GM10266 (cell line): ENCODE results near the gene PRDX1.

ENCODE experiments used
- DNase-seq: peaks from one replicate; pipeline ENCODE4 v3.0.0; 2012; ENCODE audit errors: extremely low spot score
- TF ChIP-seq, protein P1 (sequence below): IDR thresholded peaks from 2 replicates; pipeline ENCODE4 v1.5.1; 2012; ENCODE audit warnings: mild to moderate bottlenecking, low read depth; ENCODE audit not compliant: control insufficient read depth, insufficient read depth; ENCODE audit errors: missing control alignments

The PRDX1 gene

DNA sequence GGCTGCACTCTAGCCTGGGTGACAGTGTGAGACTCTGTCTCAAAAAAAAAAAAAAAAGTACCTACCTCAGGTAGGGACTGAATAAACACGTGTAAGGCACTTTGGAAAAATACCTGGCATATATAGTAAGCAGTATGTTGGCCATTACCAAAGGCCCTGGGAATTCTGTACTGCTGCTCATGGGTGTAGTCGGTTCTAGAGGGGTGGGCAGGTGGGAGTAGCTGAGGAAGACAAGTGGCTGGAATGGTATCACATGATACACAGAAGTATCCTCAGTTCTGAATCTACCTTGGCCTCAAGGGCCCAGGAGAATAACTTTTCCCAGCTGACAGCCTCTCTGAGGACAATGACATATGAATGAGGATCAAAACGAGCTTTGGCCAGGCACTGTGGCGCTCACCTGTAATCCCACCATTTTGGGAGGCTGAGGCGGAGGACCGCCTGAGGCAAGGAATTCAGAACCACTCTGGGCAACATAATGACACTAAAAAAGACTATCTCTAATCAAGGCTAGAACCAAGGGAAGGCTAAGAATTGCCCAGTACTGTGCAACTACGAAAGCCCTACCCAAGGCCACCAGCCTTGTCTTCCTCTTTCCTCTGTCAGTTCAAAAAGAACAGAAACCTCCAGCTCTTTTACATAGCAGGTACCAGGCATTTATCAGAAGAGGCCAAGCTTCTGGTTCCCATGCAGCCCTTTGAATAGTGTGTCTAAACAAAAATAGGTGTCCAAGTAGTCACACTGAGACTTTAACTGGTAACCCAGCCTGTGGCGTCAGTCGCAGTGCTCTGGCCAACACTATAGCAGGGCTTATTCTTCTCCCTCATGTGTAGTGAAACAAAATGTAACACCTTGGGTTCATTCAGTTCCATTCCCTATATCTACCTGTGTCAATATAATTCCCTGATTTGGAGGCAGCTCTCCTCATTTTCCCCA, 11.4 kb downstream of the PRDX1 start:
- DNase-seq = no peak

DNA sequence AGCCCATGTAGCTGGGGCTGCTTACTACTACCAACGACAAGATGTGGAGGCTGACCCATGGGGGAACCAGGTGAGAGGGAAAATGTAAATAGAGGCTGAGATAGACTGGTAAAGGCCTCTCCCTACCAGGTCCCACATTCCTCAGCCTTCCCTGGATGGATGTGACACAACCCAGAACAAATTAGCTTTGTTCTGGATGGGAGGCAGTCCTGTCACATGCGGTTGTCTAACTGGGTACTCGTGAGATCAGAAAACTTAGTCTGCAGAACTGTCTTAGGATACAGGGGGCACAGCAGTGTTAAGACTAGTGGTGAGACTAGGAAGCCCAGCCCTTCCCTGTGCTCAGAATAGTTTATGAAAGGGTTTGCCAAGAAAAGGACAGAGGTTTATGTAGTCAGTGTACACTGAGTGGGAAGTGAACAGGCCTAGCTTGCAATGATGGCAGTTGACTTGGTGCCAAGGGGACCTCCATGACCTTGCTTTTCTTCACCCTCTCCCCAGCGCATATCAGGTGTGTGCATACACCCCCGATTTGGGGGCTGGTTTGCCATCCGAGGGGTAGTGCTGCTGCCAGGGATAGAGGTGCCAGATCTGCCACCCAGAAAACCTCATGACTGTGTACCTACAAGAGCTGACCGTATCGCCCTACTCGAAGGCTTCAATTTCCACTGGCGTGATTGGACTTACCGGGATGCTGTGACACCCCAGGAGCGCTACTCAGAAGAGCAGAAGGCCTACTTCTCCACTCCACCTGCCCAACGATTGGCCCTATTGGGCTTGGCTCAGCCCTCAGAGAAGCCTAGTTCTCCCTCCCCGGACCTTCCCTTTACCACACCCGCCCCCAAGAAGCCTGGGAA, 13.2 kb downstream of the PRDX1 start:
- DNase-seq = no peak
- TF ChIP-seq, protein P1, sequence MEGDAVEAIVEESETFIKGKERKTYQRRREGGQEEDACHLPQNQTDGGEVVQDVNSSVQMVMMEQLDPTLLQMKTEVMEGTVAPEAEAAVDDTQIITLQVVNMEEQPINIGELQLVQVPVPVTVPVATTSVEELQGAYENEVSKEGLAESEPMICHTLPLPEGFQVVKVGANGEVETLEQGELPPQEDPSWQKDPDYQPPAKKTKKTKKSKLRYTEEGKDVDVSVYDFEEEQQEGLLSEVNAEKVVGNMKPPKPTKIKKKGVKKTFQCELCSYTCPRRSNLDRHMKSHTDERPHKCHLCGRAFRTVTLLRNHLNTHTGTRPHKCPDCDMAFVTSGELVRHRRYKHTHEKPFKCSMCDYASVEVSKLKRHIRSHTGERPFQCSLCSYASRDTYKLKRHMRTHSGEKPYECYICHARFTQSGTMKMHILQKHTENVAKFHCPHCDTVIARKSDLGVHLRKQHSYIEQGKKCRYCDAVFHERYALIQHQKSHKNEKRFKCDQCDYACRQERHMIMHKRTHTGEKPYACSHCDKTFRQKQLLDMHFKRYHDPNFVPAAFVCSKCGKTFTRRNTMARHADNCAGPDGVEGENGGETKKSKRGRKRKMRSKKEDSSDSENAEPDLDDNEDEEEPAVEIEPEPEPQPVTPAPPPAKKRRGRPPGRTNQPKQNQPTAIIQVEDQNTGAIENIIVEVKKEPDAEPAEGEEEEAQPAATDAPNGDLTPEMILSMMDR = no peak

More for the DNA sequence above, 11.4 kb downstream of the PRDX1 start:
- TF ChIP-seq, protein P1 = no peak

DNA sequence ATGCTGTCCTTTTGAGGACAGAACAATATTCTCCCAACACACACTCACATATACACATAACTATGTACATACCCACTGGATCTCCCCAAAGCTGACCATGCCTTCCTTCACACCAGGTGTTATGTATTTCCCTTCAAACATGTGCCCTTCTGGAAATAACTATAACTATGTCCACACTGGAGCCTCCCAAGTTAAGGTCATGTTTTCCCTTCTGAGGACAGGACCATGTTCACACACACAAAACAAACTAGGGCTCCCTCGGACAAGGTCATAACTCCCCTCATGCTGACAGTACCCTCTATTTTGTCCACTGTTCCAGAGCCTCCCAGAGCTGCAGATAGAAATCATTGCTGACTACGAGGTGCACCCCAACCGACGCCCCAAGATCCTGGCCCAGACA, 13.8 kb downstream of the PRDX1 start:
- TF ChIP-seq, protein P1 = no peak
- no peak for DNase-seq

DNA sequence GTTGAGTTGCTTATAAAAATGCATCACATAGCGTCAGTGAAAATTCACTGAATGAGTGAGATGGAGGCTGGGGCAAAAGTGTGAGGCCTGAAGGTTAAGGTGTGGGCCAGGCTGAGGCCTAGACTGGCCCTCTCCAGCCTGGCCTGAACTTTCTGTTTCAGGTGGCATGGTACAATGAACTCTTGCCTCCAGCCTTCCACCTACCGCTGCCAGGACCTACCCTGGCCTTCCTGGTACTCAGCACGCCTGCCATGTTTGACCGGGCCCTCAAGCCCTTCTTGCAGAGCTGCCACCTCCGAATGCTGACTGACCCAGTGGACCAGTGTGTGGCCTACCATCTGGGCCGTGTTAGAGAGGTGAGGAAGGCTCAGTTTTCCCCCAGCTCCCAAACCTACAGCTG, 14.5 kb downstream of the PRDX1 start:
- TF ChIP-seq, protein P1 = no peak
- DNase-seq = no peak

DNA sequence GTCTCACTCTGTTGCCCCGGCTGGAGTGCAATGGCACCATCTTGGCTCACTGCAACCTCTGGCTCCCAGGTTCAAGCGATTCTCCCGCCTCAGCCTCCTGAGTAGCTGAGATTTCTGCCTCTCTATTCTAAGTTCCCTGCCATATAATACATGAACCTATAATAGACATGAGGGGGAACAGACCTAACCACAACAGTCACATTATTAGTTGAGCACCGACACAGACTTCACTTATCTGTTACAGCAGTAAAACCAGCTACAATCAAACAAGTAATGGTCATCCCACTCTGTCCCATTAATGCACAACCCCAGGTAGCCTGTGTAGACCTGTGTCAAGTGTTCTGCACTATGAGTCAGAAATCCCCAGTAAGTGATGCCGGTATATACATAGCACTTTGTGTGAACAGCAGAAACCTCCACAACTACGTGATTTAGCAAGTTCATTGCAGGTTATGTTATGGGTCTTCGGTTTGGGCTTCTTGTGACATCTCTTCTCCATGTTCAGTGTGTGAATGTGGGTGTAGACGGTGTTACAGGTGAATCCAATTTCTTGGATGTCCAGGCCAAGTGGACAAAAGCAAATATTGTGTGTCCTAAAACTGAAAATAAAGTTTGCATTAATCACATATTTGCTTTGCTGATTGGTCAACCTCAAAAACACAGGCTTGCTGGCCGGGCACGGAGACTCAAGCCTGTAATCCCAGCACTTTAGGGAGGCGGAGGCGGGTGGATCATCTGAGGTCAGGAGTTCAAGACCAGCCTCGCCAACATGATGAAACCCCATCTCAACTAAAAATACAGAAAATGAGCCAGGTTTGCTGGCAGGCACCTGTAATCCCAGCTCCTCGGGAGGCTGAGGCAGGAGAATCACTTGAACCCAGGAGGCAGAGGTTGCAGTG, 18.0 kb downstream of the PRDX1 start:
- TF ChIP-seq, protein P1 = no peak
- DNase-seq = no peak

DNA sequence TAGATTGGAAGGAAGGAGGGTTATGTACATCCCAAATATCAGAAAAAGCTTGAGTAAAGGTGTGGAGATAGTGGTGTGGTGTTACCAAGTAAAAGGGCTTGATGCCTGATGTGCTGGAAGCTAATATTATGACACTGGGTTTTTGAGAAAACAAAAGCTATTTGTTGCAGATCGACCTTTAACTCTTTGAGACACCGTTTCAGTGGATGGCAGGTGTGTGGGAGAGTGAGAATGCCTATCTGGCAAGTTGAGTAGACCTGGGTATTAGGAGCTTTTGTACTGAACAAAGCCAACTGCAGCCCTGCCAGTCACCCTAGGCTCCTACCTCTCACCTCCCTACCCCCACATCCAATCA, 20.2 kb downstream of the PRDX1 start:
- DNase-seq = no peak
- TF ChIP-seq, protein P1 = no peak
